HG02588 (cell line): ENCODE data around the gene GBP3.
"Not testable (repeated sequence)": the region's sequence is repeated elsewhere in the genome, so short reads cannot be mapped to it uniquely, and the experiment has no call there.

Experiments
- ATAC-seq: cut with Tn5 transposase; IDR thresholded peaks from one replicate; pipeline ENCODE4 v1.9.1; 2021; ENCODE audit warnings: mild to moderate bottlenecking, moderate library complexity; ENCODE audit not compliant: unreplicated experiment

GBP3 gene

GRCh38 chr1:89041721-89042120 is 19.1 kb upstream of the GBP3 start:
- no peak for ATAC-seq

- ATAC-seq = peak; percentile 96
These were observed 18.5 kb upstream of the GBP3 start for GRCh38 chr1:89041119-89041641.

- no peak for ATAC-seq
These were observed 17.6 kb upstream of the GBP3 start for GRCh38 chr1:89040315-89040626.

DNA sequence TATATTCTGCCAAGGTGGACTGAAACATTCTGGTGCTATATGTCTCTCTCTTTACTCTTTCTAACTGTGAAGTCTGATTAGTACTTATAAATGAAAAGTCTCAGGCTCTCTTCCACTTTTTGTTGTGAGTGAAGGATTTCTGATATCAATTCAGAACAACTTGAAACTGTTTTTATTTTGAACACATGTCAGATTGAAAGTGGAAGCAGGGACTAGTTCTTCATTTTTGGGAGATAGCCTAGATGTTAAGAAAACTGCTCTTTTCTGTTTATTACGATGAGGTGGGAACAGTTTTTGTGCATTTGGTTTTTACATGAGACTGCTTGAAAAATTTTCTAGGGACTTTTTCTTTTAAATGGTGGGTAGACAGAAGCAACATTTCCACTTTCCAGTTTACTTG is 14.5 kb upstream of the GBP3 start:
- ATAC-seq = no peak

DNA sequence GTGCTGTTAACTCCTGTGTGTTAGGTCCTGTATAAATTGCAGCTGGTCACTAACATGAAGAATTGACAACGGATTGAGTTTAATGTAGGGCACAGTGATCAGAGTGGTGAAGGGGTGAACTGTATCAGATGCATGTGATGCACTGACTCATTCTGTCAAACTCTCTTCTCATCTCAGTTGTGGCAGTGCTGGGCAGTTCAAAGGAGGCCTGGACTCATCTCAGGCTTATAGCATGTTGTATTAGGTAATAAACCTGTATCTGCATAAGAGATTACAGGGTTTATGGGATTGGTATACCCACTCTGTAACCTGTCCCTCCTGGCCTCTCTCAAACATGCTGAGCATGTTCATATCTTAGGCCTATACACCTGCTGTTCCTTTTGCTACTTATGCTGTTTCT is 12.4 kb upstream of the GBP3 start:
- ATAC-seq = no peak

GRCh38 chr1:89034004-89034403 is 11.3 kb upstream of the GBP3 start:
- ATAC-seq = not testable (repeated sequence)

- not testable (repeated sequence) for ATAC-seq
These were observed 6.4 kb upstream of the GBP3 start for GRCh38 chr1:89029051-89029450.

GRCh38 chr1:89025928-89026327 is 3.3 kb upstream of the GBP3 start:
- no peak for ATAC-seq

GRCh38 chr1:89023026-89023425 is 360 bp upstream of the GBP3 start:
- no peak for ATAC-seq

- ATAC-seq = not testable (repeated sequence)
These were observed 4.3 kb downstream of the GBP3 start for GRCh38 chr1:89018318-89018717.

DNA sequence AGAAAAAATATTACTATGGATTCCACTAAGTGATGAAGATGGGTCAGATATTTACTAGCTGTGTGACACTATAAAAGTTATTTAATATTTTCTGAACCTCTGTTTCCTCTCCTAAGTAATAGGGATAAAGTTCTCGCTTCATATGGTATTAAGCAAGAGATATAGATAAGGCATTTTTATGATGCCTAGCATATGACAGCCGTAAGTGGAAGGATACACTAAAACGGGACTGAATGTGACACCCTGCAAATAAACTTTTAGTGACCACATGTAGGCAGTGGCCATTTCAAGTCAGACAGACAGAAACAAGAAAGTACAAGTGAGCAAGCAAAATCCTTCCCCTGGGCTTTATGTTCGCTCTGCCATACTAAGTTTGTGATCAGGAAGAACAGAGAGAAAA is 14.2 kb downstream of the GBP3 start:
- no peak for ATAC-seq

- ATAC-seq = no peak
These were observed 17.1 kb downstream of the GBP3 start for GRCh38 chr1:89005286-89006151.

DNA sequence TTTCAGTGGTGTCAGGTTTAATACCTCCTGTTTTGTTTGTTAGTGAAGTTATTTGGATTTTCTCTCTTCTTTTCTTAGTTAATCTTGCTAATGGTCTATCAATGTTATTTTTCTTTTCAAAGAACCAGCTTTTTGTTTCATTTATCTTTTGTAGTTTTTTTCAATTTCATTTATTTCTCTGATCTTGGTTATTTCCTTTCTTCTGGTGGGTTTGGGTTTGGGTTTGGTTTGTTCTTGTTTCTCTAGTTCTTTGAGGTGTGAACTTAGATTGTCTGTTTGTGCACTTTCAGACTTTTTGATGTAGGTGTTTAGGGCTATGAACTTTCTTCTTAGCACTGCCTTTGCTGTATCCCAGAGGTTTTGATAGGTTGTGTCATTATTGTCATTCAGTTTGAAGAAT is 20.5 kb downstream of the GBP3 start:
- not testable (repeated sequence) for ATAC-seq

DNA sequence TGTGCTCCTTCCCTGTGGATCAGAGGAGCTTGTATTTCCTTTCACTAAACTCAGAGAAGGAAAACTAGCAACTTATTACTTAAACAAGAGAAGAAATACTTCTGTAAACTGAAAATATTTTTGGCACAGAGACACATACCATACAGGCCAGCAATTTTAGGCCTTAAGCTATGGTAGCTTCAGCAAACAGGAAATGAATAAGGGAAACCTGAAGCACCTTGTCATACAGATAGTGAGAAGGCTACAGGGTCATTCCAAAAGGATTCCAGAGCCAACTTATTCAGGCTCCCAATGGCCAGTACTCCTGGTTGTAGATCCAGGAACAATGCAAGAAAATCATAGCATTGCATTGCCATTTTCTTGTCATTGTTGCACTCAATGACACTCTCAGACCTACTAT is 21.2 kb downstream of the GBP3 start:
- ATAC-seq = no peak

GRCh38 chr1:88998716-88999115 is 23.9 kb downstream of the GBP3 start:
- ATAC-seq = peak; percentile 70

GRCh38 chr1:88990426-88990825 is 32.2 kb downstream of the GBP3 start:
- no peak for ATAC-seq

- ATAC-seq = no peak
These were observed 37.0 kb downstream of the GBP3 start for GRCh38 chr1:88985692-88986091.

GRCh38 chr1:88985032-88985431 is 37.6 kb downstream of the GBP3 start:
- no peak for ATAC-seq

- ATAC-seq = no peak
These were observed 38.1 kb downstream of the GBP3 start for GRCh38 chr1:88984569-88984968.

DNA sequence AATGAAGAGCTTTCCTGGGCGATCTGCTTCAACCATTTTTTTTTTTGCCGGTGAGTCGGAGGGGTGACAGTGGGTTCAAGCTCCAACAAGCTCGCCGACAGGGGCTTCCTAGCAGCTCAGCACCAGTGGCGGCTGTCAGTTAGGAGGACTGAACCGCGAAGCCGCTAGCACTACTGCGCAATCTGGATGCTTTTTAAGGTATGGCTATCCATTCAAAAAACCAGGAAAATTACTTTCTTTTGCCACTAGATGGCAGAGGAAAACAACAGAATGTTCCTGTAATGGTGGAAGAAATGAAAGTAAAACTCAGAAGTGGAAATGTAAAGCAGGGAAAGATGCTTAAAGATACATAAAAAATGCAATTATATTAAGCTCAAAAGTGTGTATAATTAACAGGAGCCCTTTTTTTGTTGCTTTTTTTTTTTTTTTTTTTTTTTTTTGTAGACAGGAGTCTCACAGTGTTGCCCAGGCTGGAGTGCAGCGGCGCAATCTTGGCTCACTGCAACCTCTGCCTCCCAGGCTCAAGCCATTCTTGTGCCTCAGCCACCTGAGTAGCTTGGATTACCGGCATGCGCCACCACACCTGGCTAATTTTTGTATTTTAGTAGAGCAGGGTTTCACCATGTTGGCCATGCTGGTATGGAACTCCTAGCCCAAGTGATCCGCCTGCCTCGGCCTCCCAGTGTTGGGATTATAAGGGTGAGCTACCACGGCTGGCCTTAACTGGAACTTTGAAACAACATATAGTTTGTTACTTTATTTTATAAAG is 38.7 kb downstream of the GBP3 start:
- no peak for ATAC-seq

DNA sequence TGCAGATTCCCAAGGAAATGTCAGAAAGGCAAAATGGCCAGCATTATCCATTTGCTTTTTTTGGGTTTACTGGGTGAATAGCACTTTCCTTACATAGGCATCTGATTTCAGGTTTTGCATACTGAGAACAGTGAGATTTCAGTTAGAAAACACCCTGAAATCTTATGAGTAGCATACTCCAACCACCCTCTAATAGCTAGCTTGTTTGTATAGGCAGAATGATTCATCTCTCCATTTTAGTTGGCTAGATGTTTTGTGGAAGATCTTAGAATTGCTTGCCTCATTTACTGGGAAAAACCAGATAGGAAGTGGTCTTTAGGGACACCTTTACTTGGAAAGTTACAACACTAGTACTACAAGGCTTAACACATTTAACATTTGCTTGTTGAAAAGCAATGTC is 40.6 kb downstream of the GBP3 start:
- no peak for ATAC-seq

DNA sequence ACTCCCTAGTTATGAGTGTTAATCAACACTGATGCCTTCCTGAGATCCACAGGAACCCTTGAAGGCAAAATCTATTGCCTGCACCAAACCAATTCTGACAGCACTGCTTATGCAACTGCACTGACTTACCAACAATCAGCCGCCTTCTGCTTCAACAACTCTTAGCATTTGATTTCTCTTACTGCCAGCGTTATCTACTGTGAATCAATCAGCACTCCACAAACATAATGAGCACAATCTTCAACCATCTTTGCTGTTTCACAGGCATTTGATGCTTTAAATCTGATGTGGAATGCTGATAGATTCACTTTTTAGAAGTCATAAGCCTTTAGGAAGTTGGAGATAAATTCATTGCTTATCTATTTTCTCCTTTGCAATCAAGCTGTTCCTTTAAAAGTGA is 41.2 kb downstream of the GBP3 start:
- ATAC-seq = not testable (repeated sequence)
